ENCODE measurements around the gene CTNNA1. TPM values are rescaled to one million over a fixed set of nuclear protein-coding genes. Genes with fewer than 3 reads are reported as not detected.

The CTNNA1 gene
- total and polyA plus RNA-seq, 2 donors (not counting 3 experiments of a cell fraction or from before 2014, with no cell fraction given) = 156 to 394 TPM

- no TSS peak for BruUV-seq (replicated peaks)
- intact Hi-C loops (cut with micrococcal nuclease) = no loop called here
- Histone ChIP-seq H3K27ac (ENCODE audit: insufficient read depth, low read depth, low read length) (peak overlapping the region; percentile 20), H3K4me2 (ENCODE audit: insufficient read depth, low read length) (no peak overlapping the region), H4K20me1 (replicated peaks; ENCODE audit: control insufficient read depth, extremely low read depth, insufficient read depth, low read length) (no peaks in the 10 kb centered on the region), H3K79me2 (ENCODE audit: control insufficient read depth, insufficient read depth, low read length) (peaks cover 71% of the 10 kb centered on the region), H3K9ac (replicated peaks; ENCODE audit: extremely low read depth, insufficient read depth, low read length) (no peak overlapping the region), H2AFZ (ENCODE audit: low read depth, low read length) (no peak overlapping the region), H3K36me3 (ENCODE audit: control insufficient read depth in 2 of 2, extremely low read depth in 1 of 2, insufficient read depth in 2 of 2, low read length in 2 of 2) (peaks cover 3 to 13% of the 10 kb centered on the region in 2 experiments), H3K9me3 (replicated peaks; ENCODE audit: control insufficient read depth, insufficient read depth, low read length) (no peaks in the 10 kb centered on the region), H3K4me1 (ENCODE audit: control insufficient read depth, extremely low read depth, insufficient read depth, low read length) (peaks cover 21% of the 10 kb centered on the region), H3K27me3 (ENCODE audit: control insufficient read depth in 2 of 2, insufficient read depth in 2 of 2, low read length in 2 of 2) (no peaks in the 10 kb centered on the region), H3K4me3 (replicated peaks in 1 of 3; ENCODE audit: insufficient read depth in 1 of 3, low read depth in 1 of 3, low read length in 3 of 3) (no peak overlapping the region), H3K9me1 (replicated peaks; ENCODE audit: control insufficient read depth, extremely low read depth, insufficient read depth, low read length) (no peaks in the 10 kb centered on the region)
- TF ChIP-seq FOS (IDR thresholded peaks at IDR 0.05; ENCODE audit: borderline replicate concordance, insufficient read depth, low read length) = no peak
- no peak for TF ChIP-seq POLR2AphosphoS5 (IDR thresholded peaks at IDR 0.05; ENCODE audit: insufficient read depth, low read depth, low read length)
- no peak for TF ChIP-seq MAX (IDR thresholded peaks at IDR 0.05; ENCODE audit: insufficient read depth, insufficient read length)
- TF ChIP-seq EZH2 (IDR thresholded peaks at IDR 0.05; ENCODE audit: borderline replicate concordance, low read depth, low read length, severe bottlenecking) = no peak
- no peak for TF ChIP-seq MYC (IDR thresholded peaks at IDR 0.05; ENCODE audit: low read depth, low read length)
- no peak for TF ChIP-seq JUN (IDR thresholded peaks at IDR 0.05; ENCODE audit: borderline replicate concordance, insufficient read depth, insufficient read length, low read depth)
- TF ChIP-seq CTCF (IDR thresholded peaks at IDR 0.05; ENCODE audit: extremely low read depth in 1 of 2, insufficient read depth in 1 of 2, low read depth in 1 of 2, low read length in 2 of 2) = no peak
- TF ChIP-seq GATA2 (IDR thresholded peaks at IDR 0.05; ENCODE audit: insufficient read depth, insufficient read length, low read depth, low read length) = no peak
- TF ChIP-seq POLR2A (IDR thresholded peaks at IDR 0.05; ENCODE audit: low read depth, low read length) = no peak
- DNase-seq (ENCODE audit: low read depth, low spot score) = no peak
- CTCF ChIA-PET = interaction anchor here (0.9 to 2.2 kb wide), 4 partner anchors 9 to 26 kb away, joined by 3 to 15 read pairs (median 6); no protein-coding TSS in a partner anchor
- dilution Hi-C loops (cut with MboI; ENCODE audit: extremely low pct_ligation_motif_present, low sequenced_read_pairs) = no loop called here
- no peak for FAIRE-seq
- POLR2A ChIA-PET = no interaction called here
These were observed 62.3 kb downstream of the CTNNA1 start for GRCh38 chr5:138815529-138815928.

All from endothelial cell of umbilical vein (primary cell).